ENCODE results near the gene TTC6. TPM values are rescaled to one million over a fixed set of nuclear protein-coding genes. Genes with fewer than 3 reads are reported as not detected.

Gene TTC6
- total RNA-seq, 1 donor from 2014 or later, result not detected

DNA sequence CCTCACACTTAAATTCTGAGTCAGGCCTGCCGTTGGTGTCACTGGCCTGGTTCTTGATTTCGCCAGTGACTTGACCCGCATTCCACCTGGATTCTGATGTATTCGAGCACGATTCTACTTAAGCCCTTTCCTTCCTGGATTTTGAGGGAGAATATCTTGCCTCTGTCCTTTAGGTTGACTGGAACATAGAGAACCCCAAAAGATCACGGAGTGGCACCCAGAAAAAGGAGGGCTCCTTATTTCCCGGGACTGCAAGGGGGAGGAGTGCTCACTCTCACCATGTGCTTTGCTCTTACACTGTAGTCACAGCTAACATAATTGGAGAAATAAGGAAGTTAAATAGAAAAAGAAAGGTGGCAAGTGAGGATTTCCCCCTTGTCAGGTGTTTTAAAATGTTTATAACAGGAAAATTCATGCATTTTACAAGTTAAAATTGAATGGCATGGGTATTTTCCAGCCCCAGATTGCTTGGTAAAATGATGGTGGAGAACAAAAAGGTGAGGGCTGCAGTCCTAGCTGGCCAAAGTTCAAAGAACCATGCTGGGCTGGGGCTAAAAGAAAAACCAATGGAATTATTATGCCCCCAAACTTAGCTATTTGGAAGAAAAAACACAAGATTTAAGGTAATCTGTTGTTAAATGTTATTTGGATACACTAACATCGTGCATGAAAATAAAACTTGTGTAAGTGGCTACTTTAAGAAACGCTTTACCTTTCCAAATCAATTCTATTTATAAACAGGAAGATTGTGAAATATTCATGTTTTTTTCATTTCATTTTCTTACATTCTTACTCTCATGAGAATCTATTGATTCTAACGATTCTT lies 9.2 kb upstream of the TTC6 start:
- Histone ChIP-seq H2AFZ (ENCODE audit: low read depth, low read length) (no peak overlapping the region), H3K36me3 (ENCODE audit: insufficient read depth, low read length) (no peaks in the 10 kb centered on the region), H3K4me1 (ENCODE audit: insufficient read depth, low read length) (peaks cover 9% of the 10 kb centered on the region), H3K9ac (ENCODE audit: low read length) (no peak overlapping the region), H3K4me3 (ENCODE audit: insufficient read depth, low read depth, low read length) (no peak overlapping the region), H4K20me1 (ENCODE audit: insufficient read depth, low read length) (peaks cover 12% of the 10 kb centered on the region), H3K27ac (ENCODE audit: low read depth, low read length) (no peak overlapping the region), H3K4me2 (ENCODE audit: low read length) (no peak overlapping the region), H3K79me2 (ENCODE audit: insufficient read depth, low read length) (no peaks in the 10 kb centered on the region), H3K9me3 (ENCODE audit: insufficient read depth, low read depth, low read length) (no peaks in the 10 kb centered on the region), H3K27me3 (ENCODE audit: insufficient read depth, low read length) (peaks cover 83% of the 10 kb centered on the region)
- Mint-ChIP-seq H3K4me1 (ENCODE audit: low read depth, unreplicated experiment) (peaks cover 3% of the 10 kb centered on the region), H3K27me3 (ENCODE audit: low read depth, unreplicated experiment) (peaks cover 66% of the 10 kb centered on the region), H3K4me3 (ENCODE audit: unreplicated experiment) (no peak overlapping the region), H3K27ac (ENCODE audit: unreplicated experiment) (no peak overlapping the region), H3K9me3 (ENCODE audit: unreplicated experiment) (peaks cover 5% of the 10 kb centered on the region), H3K36me3 (ENCODE audit: low read depth, unreplicated experiment) (no peaks in the 10 kb centered on the region)
- FAIRE-seq (no peak), DNase-seq (ENCODE audit: low read depth) (no peak)
- TF ChIP-seq, protein P1, sequence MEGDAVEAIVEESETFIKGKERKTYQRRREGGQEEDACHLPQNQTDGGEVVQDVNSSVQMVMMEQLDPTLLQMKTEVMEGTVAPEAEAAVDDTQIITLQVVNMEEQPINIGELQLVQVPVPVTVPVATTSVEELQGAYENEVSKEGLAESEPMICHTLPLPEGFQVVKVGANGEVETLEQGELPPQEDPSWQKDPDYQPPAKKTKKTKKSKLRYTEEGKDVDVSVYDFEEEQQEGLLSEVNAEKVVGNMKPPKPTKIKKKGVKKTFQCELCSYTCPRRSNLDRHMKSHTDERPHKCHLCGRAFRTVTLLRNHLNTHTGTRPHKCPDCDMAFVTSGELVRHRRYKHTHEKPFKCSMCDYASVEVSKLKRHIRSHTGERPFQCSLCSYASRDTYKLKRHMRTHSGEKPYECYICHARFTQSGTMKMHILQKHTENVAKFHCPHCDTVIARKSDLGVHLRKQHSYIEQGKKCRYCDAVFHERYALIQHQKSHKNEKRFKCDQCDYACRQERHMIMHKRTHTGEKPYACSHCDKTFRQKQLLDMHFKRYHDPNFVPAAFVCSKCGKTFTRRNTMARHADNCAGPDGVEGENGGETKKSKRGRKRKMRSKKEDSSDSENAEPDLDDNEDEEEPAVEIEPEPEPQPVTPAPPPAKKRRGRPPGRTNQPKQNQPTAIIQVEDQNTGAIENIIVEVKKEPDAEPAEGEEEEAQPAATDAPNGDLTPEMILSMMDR (IDR thresholded peaks at IDR 0.05; ENCODE audit: insufficient read depth, low read depth, low read length), result no peak
- TF ChIP-seq EZH2 (IDR thresholded peaks at IDR 0.05; ENCODE audit: insufficient read depth, low read length), result no peak

DNA sequence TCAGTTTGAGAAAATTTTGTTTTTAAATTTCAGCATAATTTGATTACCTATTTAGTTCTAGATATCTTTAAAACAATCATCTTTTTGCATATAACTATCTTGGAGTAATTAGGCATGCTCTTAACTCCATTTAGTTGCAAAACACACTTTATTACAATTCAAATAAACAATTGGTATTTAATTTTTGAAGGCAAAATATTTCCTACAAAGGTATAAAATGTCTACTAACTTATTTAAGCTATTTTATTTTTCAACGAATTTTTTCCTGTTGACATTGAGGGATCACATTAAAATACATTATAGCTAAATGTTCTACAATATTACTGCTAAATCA lies 8.7 kb upstream of the TTC6 start:
- Histone ChIP-seq H3K79me2 (ENCODE audit: insufficient read depth, low read length) (no peaks in the 10 kb centered on the region), H3K4me2 (ENCODE audit: low read length) (no peak overlapping the region), H3K4me3 (ENCODE audit: insufficient read depth, low read depth, low read length) (no peak overlapping the region), H3K4me1 (ENCODE audit: insufficient read depth, low read length) (peaks cover 9% of the 10 kb centered on the region), H3K9ac (ENCODE audit: low read length) (no peak overlapping the region), H3K27me3 (ENCODE audit: insufficient read depth, low read length) (peaks cover 86% of the 10 kb centered on the region), H4K20me1 (ENCODE audit: insufficient read depth, low read length) (peaks cover 12% of the 10 kb centered on the region), H3K36me3 (ENCODE audit: insufficient read depth, low read length) (no peaks in the 10 kb centered on the region), H2AFZ (ENCODE audit: low read depth, low read length) (no peak overlapping the region), H3K27ac (ENCODE audit: low read depth, low read length) (no peak overlapping the region), H3K9me3 (ENCODE audit: insufficient read depth, low read depth, low read length) (no peaks in the 10 kb centered on the region)
- FAIRE-seq (no peak), DNase-seq (ENCODE audit: low read depth) (no peak)
- Mint-ChIP-seq H3K36me3 (ENCODE audit: low read depth, unreplicated experiment) (peaks cover 1% of the 10 kb centered on the region), H3K4me1 (ENCODE audit: low read depth, unreplicated experiment) (peaks cover 3% of the 10 kb centered on the region), H3K27ac (ENCODE audit: unreplicated experiment) (no peak overlapping the region), H3K27me3 (ENCODE audit: low read depth, unreplicated experiment) (peaks cover 68% of the 10 kb centered on the region), H3K4me3 (ENCODE audit: unreplicated experiment) (no peak overlapping the region), H3K9me3 (ENCODE audit: unreplicated experiment) (peaks cover 8% of the 10 kb centered on the region)
- TF ChIP-seq, protein P1 (IDR thresholded peaks at IDR 0.05; ENCODE audit: insufficient read depth, low read depth, low read length), result no peak
- no peak for TF ChIP-seq EZH2 (IDR thresholded peaks at IDR 0.05; ENCODE audit: insufficient read depth, low read length)

Data from astrocyte (in vitro differentiated cells and primary cell).